NOMO-1 treated with dmso at 0.1 percent for 144 hours (cell line): Measurements from ENCODE around the gene DHRS3.
A peak's percentile ranks its signal among the peaks of the same experiment; 100 is the strongest.

Experiments
- DNase-seq: peaks from one replicate; lab custom pipeline; 2025; ENCODE audit not compliant: unreplicated experiment; lab: John Stamatoyannopoulos, UW

Gene DHRS3

GRCh38 chr1:12617511-12617900 is 504 bp downstream of the DHRS3 start:
- no peak for DNase-seq

- no peak for DNase-seq
Measured at GRCh38 chr1:12616709-12617373, 1.2 kb downstream of the DHRS3 start.

DNA sequence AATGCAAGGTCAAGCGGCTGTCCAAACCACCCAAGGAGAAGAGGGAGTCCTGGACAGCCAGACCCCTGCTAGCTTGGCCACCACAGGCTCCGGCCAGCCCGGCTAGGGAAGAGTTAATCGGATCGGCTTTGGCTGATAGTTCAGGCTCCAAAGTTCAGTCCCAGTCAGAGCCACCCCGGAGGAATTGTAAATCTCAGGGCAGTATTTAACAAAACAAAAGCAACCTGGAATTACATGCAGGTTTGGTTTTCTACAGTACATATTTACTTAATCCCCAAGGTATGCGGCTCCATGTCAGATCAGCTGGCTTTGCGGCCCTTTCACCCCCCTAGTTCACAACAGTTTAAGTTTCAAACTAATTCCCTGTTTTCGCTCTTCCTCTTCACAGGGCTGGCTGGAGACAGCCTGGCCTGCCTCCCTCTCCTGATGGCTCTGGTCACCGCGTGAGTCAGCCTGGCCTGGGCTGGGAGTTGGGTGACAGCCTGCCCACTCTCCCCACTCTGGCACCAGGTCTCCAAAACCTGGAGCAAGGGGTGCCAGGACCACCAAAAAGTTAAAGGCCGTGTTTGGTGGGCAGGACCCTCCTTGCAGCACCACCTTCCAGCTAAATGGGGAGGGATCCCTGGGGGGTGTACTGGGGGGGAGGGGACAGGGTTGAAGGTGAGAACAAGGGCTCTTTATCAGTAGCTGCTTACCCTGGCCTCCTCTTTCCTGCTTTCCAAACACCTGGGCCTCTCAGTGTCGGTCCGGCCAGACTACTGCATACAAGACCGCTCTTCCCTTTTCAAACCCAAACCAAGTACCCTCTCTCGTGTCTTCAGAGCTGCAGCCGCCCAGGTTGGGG is 1.9 kb downstream of the DHRS3 start:
- DNase-seq, result no peak

DNA sequence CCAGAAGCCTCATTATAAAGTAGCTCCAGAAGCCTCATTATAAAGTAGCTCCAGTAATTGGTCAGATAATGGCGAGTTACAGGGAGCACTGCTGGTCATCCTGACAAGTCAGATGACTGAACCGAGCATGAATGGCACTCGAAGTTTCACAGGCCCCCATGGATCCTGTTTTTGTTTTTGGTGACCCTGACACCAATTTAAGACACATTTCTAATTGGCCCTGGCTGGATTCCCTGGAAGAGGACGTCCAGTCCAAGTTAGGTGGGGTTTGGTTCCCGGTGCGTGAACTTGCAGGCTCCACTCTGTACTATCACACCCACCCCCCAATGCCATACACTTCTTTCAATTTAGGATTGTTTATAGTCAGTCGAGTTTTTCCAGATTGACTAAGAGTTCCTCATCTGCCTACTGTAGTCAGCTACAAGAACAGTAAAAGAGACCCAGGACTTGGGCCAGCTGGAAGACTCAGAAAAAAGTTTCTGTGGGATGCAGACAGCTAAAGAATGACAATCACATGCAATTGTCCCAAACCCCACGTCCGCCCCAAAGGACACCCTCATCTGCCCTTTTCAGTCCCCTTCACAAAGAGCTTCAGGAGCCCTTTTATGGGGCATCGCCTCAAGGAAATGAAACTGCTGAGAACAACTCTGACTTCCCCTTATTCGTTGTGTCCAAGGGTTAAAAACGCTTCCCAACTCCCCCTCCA is 2.7 kb downstream of the DHRS3 start:
- DNase-seq, result no peak

GRCh38 chr1:12614402-12615158 is 3.4 kb downstream of the DHRS3 start:
- no peak for DNase-seq

GRCh38 chr1:12613180-12613579 is 4.8 kb downstream of the DHRS3 start:
- DNase-seq, result no peak

DNA sequence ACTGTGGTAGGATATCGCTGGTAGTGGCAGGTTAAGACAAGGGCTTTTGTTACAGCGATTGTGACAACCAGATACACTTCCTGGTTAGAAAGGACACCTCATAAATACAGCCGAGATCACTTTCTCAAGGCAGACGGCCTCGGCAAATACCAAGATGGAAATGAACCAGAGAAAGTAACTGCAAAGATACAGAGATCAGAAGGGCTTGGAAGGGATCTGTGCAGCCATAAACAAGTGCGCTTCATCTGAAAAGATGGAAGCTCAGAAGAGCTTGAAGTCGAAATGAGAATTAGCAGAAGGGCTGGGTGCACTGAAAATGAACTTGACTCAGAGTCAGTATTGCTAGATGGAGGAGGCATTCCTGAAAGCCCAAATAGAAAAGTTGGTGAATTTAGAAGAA is 7.1 kb downstream of the DHRS3 start:
- DNase-seq, result no peak

DNA sequence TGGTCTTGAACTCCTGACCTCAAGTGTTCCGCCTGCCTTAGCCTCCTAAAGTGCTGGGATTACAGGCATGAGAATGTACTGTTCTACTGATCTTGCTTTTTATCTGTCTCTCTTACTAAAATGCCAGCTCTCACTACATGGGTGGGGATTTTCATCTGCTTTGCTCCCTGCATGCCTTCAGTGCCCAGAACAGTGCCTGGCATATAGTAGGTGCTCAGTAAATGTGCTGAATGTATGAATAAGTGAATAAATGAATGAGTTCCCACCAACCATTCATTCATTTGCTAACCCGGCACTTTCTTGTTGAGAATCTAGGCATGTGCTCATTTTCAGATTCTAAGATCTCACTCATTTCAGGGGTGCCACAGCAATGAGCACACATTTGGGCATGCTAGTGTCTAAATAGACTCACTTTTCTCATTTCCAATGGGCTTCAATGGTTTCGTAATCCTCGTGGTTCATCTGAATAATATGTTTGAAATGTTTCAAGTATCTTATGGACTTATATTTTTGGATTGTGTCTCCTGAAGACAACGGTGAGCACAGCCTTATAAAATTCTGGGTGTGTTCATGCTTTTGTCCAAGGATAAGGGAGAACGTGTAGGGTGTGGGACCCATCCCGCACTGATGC is 7.6 kb downstream of the DHRS3 start:
- no peak for DNase-seq

DNA sequence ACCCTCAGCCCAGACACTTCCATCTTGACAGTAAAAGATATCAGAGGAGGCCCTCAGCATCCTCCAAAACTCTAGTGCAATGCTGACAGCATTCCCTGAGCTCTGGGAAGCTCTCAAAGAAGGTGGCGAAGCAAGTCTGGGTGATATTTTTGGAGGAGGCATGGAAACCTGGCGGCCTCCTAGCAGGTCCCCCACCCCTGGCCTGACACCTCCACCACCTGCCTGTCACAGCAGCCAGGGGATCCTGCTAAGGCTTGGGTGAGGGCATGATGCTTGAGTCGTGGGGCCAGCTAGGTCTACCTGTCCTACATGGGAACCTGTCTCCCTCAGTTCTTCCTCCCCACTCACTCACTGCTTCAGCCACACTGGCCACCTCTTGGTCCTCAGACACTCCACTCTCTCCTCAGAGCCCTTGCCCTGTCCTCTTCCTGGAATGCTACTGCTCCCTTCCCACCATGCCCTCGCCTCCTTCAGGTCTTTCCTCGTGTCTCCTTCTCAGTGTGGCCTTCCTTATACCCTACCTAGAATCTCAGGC is 8.5 kb downstream of the DHRS3 start:
- DNase-seq, result no peak

GRCh38 chr1:12608311-12608957 is 9.6 kb downstream of the DHRS3 start:
- no peak for DNase-seq

- DNase-seq, result no peak
Measured at GRCh38 chr1:12607263-12607662, 10.7 kb downstream of the DHRS3 start.

DNA sequence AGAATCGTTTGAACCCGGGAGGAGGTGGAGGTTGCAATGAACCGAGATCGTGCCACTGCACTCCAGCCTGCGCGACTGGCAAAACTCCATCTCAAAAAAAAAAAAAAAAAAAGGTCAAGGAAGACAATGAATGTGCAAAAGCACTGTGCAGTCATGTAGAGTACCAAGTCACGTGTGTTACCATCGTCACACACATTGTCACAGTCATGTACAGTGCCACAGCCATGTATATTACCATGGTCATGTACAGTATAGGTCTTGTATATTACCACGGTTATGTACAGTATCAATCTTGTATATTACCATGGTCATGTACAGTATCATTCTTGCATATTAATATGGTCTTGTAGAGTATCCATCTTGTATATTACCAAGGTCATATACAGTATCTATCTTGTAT is 13.0 kb downstream of the DHRS3 start:
- DNase-seq, result no peak

- peak; percentile 83 for DNase-seq
Measured at GRCh38 chr1:12604114-12604874, 13.7 kb downstream of the DHRS3 start.

GRCh38 chr1:12603224-12603623 is 14.8 kb downstream of the DHRS3 start:
- no peak for DNase-seq

DNA sequence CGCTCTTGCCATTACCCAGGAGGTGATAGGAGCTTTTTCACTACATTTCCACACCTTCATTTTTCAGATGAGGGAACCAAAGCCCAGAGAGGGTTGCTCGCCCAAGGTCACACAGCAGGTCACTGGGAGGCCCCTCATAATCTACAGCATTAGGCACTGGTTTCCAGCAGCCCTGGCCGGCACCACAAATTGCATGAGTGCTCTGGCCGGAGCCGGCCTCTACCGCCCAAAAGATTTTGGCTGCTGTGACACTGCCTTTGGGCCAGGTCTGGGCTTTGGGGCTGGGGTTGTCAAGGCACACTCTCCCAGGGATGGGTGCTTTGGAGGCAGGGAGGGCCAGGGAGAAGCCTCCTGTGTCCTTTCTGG is 15.4 kb downstream of the DHRS3 start:
- no peak for DNase-seq

GRCh38 chr1:12601700-12602658 is 16.0 kb downstream of the DHRS3 start:
- DNase-seq, result peak; percentile 27

- DNase-seq, result no peak
Measured at GRCh38 chr1:12600880-12601633, 17.0 kb downstream of the DHRS3 start.
